ENCODE results near the gene UPF3A.

DNA sequence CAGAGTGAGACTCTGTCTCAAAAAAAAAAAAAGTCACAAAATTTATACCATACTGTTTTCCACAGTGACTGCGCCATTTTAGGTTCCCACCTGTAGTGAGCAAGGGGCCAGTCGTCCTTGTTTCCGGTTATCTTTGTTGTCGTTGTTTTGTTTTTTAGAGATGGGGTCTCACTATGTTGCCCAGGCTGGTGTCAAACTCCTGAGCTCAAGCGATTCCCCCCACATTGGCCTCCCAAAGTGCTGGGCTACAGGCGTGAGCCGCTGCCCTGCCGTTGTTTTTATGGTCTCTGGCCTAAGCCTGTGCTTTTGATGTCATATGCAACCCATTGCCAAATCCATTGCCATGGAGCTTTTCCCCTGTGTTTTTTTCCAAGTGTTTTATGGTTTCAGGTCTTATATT, 3.3 kb downstream of the UPF3A start:
- TF ChIP-seq, protein P1, sequence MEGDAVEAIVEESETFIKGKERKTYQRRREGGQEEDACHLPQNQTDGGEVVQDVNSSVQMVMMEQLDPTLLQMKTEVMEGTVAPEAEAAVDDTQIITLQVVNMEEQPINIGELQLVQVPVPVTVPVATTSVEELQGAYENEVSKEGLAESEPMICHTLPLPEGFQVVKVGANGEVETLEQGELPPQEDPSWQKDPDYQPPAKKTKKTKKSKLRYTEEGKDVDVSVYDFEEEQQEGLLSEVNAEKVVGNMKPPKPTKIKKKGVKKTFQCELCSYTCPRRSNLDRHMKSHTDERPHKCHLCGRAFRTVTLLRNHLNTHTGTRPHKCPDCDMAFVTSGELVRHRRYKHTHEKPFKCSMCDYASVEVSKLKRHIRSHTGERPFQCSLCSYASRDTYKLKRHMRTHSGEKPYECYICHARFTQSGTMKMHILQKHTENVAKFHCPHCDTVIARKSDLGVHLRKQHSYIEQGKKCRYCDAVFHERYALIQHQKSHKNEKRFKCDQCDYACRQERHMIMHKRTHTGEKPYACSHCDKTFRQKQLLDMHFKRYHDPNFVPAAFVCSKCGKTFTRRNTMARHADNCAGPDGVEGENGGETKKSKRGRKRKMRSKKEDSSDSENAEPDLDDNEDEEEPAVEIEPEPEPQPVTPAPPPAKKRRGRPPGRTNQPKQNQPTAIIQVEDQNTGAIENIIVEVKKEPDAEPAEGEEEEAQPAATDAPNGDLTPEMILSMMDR (IDR thresholded peaks at IDR 0.05; ENCODE audit: poor library complexity), result no peak
- TF ChIP-seq EZH2 (IDR thresholded peaks at IDR 0.05; ENCODE audit: borderline replicate concordance), result no peak
- TF ChIP-seq EZH2phosphoT487 (IDR thresholded peaks at IDR 0.05; ENCODE audit: low read depth, severe bottlenecking, unreplicated experiment), result no peak

Data from hepatocyte (in vitro differentiated cells).